HUES64 (cell line): ENCODE results near the gene RASGRP1.

Experiments
- H3K27ac ChIP-seq: 2 replicates; pipeline ENCODE4 v1.7.0; 2013; ENCODE audit warnings: low read depth, low read length, inconsistent platforms
- H3K27me3 ChIP-seq: 2 replicates; pipeline ENCODE4 v1.6.1; 2013; ENCODE audit warnings: mild to moderate bottlenecking, low read length; ENCODE audit not compliant: insufficient read depth
- H3K36me3 ChIP-seq: 2 replicates; pipeline ENCODE4 v1.6.1; 2013; ENCODE audit warnings: mild to moderate bottlenecking, low read length; ENCODE audit not compliant: insufficient read depth
- H3K4me1 ChIP-seq: 2 replicates; pipeline ENCODE4 v1.6.1; 2013; ENCODE audit warnings: mild to moderate bottlenecking, low read length, moderate library complexity; ENCODE audit not compliant: insufficient read depth
- H3K4me3 ChIP-seq: 2 replicates; pipeline ENCODE4 v1.5.1; 2013; ENCODE audit warnings: mild to moderate bottlenecking, low read length, moderate library complexity
- H3K9ac ChIP-seq: 2 replicates; pipeline ENCODE4 v1.6.1; 2013; ENCODE audit warnings: mild to moderate bottlenecking, low read depth, low read length
- H3K9me3 ChIP-seq: 2 replicates; pipeline ENCODE4 v1.6.1; 2013; ENCODE audit warnings: low read depth, low read length; ENCODE audit not compliant: insufficient read depth
- WGBS: fragments of 150-250, 120-280 bp; methylation state at CpG from one replicate; pipeline ENCODE4 v1.1.7; 2013; ENCODE audit warnings: missing lambda C conversion rate; 5-methylcytosine and 5-hydroxymethylcytosine counted together

Gene RASGRP1

DNA sequence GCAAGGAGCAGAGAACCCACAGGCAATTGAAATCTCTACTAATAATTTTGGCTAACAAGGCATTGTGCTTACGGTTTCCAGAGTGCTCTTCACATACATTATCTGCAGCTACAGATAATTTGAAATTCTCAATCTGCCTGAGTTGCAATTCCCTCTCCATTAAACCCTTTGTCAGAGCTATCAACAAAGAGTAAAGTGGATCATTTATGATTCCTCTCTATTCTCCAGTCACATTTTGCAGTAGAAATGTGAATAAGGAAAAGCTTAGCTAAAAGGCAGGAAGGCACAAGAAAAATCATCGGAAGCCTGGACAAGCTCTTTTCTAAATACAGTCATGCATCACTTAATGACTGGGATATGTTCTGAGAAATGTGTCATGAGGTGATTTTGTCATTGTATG, 61.1 kb downstream of the RASGRP1 start:
- Histone ChIP-seq H3K4me3 (no peak overlapping the region), H3K27ac (no peak overlapping the region), H3K4me1 (no peaks in the 10 kb centered on the region), H3K27me3 (no peaks in the 10 kb centered on the region), H3K9me3 (no peaks in the 10 kb centered on the region), H3K9ac (no peak overlapping the region), H3K36me3 (no peaks in the 10 kb centered on the region)
- 94% methylated on average over 2 of the region's 2 CpGs for WGBS

DNA sequence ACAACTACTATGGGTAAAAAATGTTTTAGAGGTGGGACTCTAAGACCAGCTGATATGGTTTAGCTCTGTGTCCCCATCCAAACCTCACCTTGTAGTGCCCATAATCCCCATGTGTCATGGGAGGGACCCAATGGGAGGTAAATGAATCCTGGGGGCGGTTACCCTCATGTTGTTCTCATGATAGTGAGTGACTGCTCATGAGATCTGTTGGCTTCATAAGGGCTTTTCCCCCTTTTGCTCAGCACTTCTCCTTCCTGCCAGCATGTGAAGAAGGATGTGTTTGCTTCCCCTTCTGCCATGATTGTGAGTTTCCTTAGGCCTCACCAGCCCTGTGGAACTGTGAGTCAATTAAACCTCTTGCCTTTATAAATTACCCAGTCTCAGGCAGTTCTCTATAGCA, 65.0 kb downstream of the RASGRP1 start:
- Histone ChIP-seq H3K27ac (no peak overlapping the region), H3K36me3 (no peaks in the 10 kb centered on the region), H3K4me1 (no peaks in the 10 kb centered on the region), H3K9ac (no peak overlapping the region), H3K9me3 (no peaks in the 10 kb centered on the region), H3K27me3 (no peaks in the 10 kb centered on the region), H3K4me3 (no peak overlapping the region)
- 63% methylated on average over 1 of the region's 1 CpG for WGBS

DNA sequence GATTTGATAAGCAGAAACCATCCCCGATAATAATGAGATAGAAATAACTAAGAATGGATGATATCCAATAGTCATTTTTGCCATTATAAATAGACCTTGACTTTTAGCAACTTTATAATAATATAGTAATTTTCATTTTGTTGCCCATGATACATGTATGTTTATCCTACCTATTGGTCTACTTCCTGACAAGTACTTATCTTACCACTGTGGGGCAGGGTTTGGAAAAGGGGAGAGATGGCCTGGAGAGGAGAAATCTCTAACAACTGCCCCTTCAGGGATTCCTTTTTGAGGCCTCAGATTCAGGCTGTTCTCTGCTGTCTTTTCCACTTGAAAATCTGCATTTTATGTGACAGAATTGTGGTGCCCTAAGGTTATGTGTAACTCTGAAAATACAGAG, 68.5 kb downstream of the RASGRP1 start:
- no peak overlapping the region for H3K9ac ChIP-seq
- H3K27ac ChIP-seq, result no peak overlapping the region
- whole genome bisulfite sequencing, result 83% methylated on average over 1 of the region's 1 CpG
- no peaks in the 10 kb centered on the region for H3K36me3 ChIP-seq
- H3K9me3 ChIP-seq, result no peaks in the 10 kb centered on the region
- H3K4me3 ChIP-seq, result no peak overlapping the region
- no peaks in the 10 kb centered on the region for H3K4me1 ChIP-seq
- no peaks in the 10 kb centered on the region for H3K27me3 ChIP-seq

DNA sequence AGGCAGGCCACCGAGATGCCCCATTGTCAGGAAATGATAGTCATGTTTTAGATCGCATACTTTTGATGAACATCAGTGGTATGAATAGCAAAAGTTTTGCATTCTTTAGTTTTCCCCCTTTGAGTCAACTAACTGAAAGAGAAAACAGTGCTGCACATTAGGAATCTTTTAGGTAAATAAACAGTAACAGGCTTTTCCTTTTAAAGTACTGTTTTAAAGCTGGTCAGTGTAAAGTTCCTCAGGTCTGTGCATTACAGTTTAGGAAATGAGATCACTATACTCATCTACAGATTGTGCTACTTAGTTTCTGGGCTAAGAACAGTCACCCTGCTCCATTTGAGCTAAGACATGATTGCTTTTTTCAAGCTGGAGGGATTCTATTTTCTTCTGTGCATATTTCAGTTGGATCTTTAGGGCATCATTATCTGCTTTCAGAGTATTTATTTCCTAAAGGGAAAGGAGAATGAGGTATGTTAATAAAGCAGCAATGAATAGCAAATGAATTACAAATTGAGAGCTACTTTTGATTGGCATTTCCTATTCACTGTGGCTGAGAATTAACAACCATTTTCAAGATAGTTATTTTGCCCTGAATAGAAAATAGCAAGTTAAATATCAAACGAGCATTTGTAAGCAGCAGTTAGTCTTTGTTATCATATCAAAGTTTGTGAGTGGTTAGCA, 74.2 kb downstream of the RASGRP1 start:
- Histone ChIP-seq H3K4me1 (no peaks in the 10 kb centered on the region), H3K36me3 (peaks cover 34% of the 10 kb centered on the region), H3K9ac (no peak overlapping the region), H3K27me3 (no peaks in the 10 kb centered on the region), H3K4me3 (no peak overlapping the region), H3K27ac (no peak overlapping the region), H3K9me3 (no peaks in the 10 kb centered on the region)
- WGBS, result 91% methylated on average over 3 of the region's 3 CpGs

DNA sequence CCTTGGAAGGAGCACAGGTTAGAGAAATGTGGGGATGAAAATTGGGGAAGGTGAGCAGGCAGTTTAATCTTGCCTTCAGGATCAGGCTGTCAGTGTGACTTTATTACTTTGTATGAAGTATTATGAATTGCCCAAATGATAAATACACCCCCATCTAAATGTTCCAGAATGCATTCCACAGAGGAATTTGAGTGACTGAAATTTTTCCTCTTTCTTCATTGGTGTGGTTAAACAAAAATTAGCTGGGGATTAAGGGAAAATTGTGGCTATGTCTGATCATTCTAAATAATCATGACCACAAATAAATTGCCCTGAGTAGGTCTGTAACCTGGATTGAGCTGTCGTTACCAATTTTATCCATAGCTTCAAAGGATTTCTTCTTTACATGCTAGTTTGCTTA, 77.2 kb downstream of the RASGRP1 start:
- Histone ChIP-seq H3K36me3 (peaks cover 54% of the 10 kb centered on the region), H3K27ac (no peak overlapping the region), H3K9ac (no peak overlapping the region), H3K4me3 (no peak overlapping the region), H3K27me3 (no peaks in the 10 kb centered on the region), H3K4me1 (no peaks in the 10 kb centered on the region), H3K9me3 (no peaks in the 10 kb centered on the region)
- 100% methylated on average over 1 of the region's 1 CpG for WGBS

DNA sequence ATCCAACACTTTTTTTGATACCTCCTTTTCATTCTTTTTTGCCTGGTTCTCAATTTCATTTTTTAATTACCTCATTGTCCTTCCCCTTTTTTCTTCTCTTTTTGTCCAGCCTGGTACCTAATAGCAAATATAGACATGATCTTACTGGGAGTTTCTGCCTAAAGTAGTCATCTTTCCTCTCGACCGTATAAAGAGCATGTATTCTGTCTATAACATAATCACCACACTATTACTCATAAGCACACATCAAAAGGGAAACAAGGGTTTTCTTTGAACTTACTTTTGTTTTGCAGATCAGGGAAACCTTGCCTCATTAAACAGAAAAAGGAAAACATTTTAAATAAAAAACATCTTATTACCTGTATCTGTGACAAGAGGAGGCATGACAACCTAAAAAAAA, 77.7 kb downstream of the RASGRP1 start:
- Histone ChIP-seq H3K27me3 (no peaks in the 10 kb centered on the region), H3K9ac (no peak overlapping the region), H3K9me3 (no peaks in the 10 kb centered on the region), H3K4me3 (no peak overlapping the region), H3K27ac (no peak overlapping the region), H3K4me1 (no peaks in the 10 kb centered on the region), H3K36me3 (peaks cover 59% of the 10 kb centered on the region)
- 98% methylated on average over 2 of the region's 2 CpGs for WGBS

DNA sequence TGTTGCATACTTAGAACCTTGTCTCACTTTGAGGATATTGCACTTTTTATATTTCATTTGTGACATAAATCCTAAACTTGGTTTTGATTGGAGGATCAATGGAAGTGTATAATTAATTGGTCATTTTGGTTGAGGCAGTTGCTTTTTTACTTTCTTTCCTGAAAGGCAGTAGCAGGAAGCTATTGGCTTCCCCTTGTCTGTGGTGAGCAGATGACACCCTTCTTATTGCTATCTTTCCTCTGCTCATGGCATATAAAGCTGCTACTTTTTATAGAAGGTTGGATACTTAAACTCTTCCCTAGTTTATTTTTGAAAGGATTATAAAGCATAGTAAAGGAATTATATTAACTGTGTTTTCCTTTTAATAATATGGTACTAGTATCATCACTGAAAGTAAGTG, 82.0 kb downstream of the RASGRP1 start:
- Histone ChIP-seq H3K36me3 (peaks cover 72% of the 10 kb centered on the region), H3K4me1 (no peaks in the 10 kb centered on the region), H3K9ac (no peak overlapping the region), H3K9me3 (no peaks in the 10 kb centered on the region), H3K4me3 (no peak overlapping the region), H3K27ac (no peak overlapping the region), H3K27me3 (no peaks in the 10 kb centered on the region)

DNA sequence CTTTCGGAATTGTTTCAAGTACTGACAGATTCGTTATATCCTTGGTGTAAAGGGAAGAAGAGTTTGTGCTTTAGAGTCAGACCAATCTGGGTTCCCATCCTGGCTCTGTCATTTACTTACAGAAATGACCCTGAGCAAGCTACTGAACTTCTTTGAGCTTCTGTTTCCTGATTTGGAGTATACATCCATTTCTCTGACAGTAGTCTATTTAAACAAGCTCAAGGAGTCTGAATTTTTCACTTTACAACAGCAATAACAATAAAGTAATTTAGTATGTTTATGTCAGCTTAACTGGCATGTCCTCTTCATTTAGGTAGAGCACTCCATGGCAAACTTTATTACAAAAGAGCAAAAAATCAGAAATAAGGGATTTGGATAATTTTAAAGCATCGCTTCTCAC, 82.9 kb downstream of the RASGRP1 start:
- WGBS, result 99% methylated on average over 3 of the region's 3 CpGs
- Histone ChIP-seq H3K36me3 (peaks cover 73% of the 10 kb centered on the region), H3K4me1 (no peaks in the 10 kb centered on the region), H3K27me3 (no peaks in the 10 kb centered on the region), H3K9ac (no peak overlapping the region), H3K9me3 (no peaks in the 10 kb centered on the region), H3K4me3 (no peak overlapping the region), H3K27ac (no peak overlapping the region)

DNA sequence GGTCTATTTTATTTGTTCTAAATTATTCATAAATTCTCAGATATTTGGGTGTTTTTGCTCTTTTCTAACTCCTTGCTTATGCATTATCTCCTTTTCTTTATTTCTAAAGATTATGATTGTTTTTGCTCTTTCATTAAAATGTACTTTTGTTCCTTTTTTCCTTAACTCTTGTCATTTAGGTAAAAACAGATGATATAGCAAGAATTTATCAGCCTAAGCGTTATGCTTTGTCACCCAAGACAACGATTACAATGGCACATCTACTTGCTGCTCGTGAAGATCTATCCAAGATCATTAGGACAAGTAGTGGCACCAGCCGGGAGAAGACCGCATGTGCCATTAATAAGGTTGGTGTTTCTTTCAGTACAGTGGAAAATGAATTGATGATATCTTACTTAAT, 83.5 kb downstream of the RASGRP1 start:
- Histone ChIP-seq H3K9me3 (no peaks in the 10 kb centered on the region), H3K4me3 (no peak overlapping the region), H3K27ac (no peak overlapping the region), H3K4me1 (no peaks in the 10 kb centered on the region), H3K9ac (no peak overlapping the region), H3K36me3 (peaks cover 73% of the 10 kb centered on the region), H3K27me3 (no peaks in the 10 kb centered on the region)
- 95% methylated on average over 5 of the region's 5 CpGs for WGBS

DNA sequence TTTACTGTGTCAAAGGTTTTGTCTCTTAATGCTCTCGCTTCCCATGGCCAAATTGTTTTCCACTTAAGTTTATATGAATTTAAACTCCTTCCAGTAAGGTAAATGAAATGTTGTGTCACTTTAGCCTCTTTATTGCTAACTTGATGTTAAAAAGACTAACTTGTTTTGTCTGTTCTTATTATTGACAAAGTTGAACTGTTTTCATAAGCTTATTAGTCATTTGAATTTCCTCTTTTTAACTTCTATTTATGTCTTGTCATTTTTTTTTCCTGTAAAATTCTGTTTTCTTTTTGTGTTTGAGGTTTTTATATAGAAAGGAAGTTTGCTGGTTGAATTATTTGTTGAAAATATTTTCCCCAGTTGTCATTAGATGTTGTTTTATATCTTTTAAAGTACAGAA, 84.9 kb downstream of the RASGRP1 start:
- Histone ChIP-seq H3K4me3 (no peak overlapping the region), H3K4me1 (no peaks in the 10 kb centered on the region), H3K27me3 (no peaks in the 10 kb centered on the region), H3K27ac (no peak overlapping the region), H3K36me3 (peaks cover 76% of the 10 kb centered on the region), H3K9me3 (no peaks in the 10 kb centered on the region), H3K9ac (no peak overlapping the region)
- no CpG with 5 or more reads among the region's 1 CpG for WGBS

DNA sequence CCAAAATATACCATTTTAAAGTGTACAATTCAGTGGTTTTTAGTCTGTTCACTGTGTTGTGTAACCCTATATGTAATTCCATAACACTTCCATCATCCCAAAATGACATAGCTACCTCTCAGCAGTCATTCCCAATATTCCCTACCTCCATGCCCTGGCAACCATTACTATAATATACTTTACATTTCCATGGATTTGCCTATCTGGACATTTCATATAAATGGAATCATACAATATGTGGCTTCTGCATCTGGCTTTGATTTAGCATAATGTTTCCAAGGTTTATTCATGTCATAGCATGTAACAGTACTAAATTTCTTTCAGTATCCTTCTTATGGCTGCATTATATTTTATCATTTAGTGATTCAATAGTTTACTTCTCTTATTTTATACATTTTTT, 85.3 kb downstream of the RASGRP1 start:
- Histone ChIP-seq H3K9me3 (no peaks in the 10 kb centered on the region), H3K4me3 (no peak overlapping the region), H3K36me3 (peaks cover 79% of the 10 kb centered on the region), H3K27me3 (no peaks in the 10 kb centered on the region), H3K4me1 (no peaks in the 10 kb centered on the region), H3K27ac (no peak overlapping the region), H3K9ac (no peak overlapping the region)

DNA sequence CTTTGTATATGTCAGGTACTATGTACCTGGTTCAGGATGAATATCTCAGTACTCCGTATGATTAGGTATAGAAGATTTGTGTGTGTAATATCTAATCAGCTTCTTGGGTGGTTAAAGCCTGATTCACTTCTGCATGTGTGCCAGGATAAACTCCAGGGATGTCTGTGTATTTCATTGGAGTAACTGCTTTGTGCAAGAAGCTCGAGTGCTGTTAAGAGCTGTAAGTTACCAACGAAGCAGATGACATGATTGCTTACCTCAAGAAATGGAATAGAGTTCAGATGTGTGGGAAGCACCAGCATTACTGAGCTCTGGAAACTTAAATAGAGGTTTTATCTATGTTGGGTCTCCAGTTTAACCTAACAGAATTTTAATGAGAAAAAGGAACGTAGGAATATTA, 87.0 kb downstream of the RASGRP1 start:
- WGBS, result 94% methylated on average over 4 of the region's 4 CpGs
- no peak overlapping the region for H3K9ac ChIP-seq
- peaks cover 84% of the 10 kb centered on the region for H3K36me3 ChIP-seq
- H3K4me1 ChIP-seq, result no peaks in the 10 kb centered on the region
- H3K27me3 ChIP-seq, result no peaks in the 10 kb centered on the region
- no peak overlapping the region for H3K4me3 ChIP-seq
- H3K9me3 ChIP-seq, result no peaks in the 10 kb centered on the region
- H3K27ac ChIP-seq, result no peak overlapping the region
